Gastroesophageal sphincter (tissue), 3 donors: ENCODE results near the gene EBF4.

ENCODE experiments used
- EP300 ChIP-seq: sonication (generic); formaldehyde crosslinking; IDR thresholded peaks from one replicate; pipeline ENCODE4 v1.6.1; 2017; ENCODE audit warnings: antibody characterized with exemption, mild to moderate bottlenecking
- POLR2A ChIP-seq, 2 donors: fragments of 450-650 bp; IDR thresholded peaks; one replicate each; pipeline ENCODE4 v1.6.1; 2017; ENCODE audit warnings: antibody characterized with exemption in 2 of 2, mild to moderate bottlenecking in 2 of 2, moderate library complexity in 1 of 2
- POLR2AphosphoS5 ChIP-seq: sonication (generic); formaldehyde crosslinking; IDR thresholded peaks from one replicate; pipeline ENCODE4 v1.6.1; 2017; ENCODE audit warnings: antibody characterized with exemption
- TF ChIP-seq, protein P1 (sequence below), 4 experiments: fragments of 200-600 bp in 2 of 4; fragments of 450-650 bp in 2 of 4; sonication (generic) in 1 of 4; IDR thresholded peaks; one replicate each; pipeline ENCODE4 v1.5.1; 2017 to 2019; ENCODE audit warnings: antibody characterized with exemption in 4 of 4, mild to moderate bottlenecking in 2 of 4, moderate library complexity in 2 of 4

- TF ChIP-seq, protein P1, sequence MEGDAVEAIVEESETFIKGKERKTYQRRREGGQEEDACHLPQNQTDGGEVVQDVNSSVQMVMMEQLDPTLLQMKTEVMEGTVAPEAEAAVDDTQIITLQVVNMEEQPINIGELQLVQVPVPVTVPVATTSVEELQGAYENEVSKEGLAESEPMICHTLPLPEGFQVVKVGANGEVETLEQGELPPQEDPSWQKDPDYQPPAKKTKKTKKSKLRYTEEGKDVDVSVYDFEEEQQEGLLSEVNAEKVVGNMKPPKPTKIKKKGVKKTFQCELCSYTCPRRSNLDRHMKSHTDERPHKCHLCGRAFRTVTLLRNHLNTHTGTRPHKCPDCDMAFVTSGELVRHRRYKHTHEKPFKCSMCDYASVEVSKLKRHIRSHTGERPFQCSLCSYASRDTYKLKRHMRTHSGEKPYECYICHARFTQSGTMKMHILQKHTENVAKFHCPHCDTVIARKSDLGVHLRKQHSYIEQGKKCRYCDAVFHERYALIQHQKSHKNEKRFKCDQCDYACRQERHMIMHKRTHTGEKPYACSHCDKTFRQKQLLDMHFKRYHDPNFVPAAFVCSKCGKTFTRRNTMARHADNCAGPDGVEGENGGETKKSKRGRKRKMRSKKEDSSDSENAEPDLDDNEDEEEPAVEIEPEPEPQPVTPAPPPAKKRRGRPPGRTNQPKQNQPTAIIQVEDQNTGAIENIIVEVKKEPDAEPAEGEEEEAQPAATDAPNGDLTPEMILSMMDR (IDR thresholded peaks at IDR 0.05) = no peak
- TF ChIP-seq POLR2A (IDR thresholded peaks at IDR 0.05) = no peak
- TF ChIP-seq EP300 = no peak
- TF ChIP-seq POLR2AphosphoS5 = no peak
Measured at GRCh38 chr20:2708665-2709064, 16.1 kb downstream of the EBF4 start.
